VCaP (cell line): Measurements from ENCODE around the gene NME4.
A peak's percentile ranks its signal among the peaks of the same experiment; 100 is the strongest.

Experiments
- H3K27ac ChIP-seq: fragments of 450-650 bp; 2 replicates; pipeline ENCODE4 v1.5.1; 2017
- TF ChIP-seq, protein P1 (sequence below): fragments of 450-650 bp; conservative IDR thresholded peaks from 2 replicates; pipeline ENCODE4 v1.5.1; 2017; ENCODE audit warnings: mild to moderate bottlenecking, moderate library complexity

Gene NME4

DNA sequence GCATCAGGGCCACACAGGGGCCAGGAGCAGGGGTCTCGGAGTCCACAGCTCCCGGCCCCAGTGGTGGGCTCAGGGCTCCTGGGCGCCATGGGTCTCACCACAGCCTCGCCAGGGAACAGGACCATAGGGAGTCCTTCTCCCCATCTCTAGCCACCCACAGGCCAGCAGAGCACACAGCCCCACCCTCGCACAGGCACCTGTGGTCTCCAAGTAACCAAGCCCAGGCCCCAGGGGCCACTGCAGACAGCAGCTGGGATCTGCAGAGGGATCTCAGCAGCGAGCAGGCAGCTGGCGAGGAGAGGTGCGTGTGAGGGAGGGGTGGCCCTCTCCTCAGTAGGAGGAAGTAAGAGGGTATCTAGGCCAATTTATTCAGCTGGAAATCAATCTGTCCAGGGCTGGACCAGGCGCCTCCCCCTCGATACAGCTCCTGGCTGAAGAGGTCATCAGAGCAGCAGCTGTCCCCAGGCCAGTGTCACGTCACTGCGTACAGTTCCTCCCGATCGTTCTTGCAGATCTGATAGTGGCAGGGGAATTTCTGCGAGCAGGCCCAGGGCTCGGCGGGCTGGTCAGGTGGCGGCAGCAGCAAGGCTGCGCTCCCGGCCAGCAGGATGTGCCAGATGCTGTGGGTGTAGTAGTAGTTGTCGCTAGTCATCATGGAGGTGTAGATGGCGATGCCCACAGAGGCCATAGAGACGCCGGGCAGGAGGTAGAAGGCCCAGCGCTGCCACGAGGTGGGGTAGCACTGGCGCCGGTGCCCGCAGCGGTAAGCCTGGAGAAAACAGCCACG, 25.3 kb upstream of the NME4 start:
- peak overlapping the region; percentile 61; the same call in 1 of the 2 replicates for H3K27ac ChIP-seq
- TF ChIP-seq, protein P1, sequence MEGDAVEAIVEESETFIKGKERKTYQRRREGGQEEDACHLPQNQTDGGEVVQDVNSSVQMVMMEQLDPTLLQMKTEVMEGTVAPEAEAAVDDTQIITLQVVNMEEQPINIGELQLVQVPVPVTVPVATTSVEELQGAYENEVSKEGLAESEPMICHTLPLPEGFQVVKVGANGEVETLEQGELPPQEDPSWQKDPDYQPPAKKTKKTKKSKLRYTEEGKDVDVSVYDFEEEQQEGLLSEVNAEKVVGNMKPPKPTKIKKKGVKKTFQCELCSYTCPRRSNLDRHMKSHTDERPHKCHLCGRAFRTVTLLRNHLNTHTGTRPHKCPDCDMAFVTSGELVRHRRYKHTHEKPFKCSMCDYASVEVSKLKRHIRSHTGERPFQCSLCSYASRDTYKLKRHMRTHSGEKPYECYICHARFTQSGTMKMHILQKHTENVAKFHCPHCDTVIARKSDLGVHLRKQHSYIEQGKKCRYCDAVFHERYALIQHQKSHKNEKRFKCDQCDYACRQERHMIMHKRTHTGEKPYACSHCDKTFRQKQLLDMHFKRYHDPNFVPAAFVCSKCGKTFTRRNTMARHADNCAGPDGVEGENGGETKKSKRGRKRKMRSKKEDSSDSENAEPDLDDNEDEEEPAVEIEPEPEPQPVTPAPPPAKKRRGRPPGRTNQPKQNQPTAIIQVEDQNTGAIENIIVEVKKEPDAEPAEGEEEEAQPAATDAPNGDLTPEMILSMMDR, result no peak

DNA sequence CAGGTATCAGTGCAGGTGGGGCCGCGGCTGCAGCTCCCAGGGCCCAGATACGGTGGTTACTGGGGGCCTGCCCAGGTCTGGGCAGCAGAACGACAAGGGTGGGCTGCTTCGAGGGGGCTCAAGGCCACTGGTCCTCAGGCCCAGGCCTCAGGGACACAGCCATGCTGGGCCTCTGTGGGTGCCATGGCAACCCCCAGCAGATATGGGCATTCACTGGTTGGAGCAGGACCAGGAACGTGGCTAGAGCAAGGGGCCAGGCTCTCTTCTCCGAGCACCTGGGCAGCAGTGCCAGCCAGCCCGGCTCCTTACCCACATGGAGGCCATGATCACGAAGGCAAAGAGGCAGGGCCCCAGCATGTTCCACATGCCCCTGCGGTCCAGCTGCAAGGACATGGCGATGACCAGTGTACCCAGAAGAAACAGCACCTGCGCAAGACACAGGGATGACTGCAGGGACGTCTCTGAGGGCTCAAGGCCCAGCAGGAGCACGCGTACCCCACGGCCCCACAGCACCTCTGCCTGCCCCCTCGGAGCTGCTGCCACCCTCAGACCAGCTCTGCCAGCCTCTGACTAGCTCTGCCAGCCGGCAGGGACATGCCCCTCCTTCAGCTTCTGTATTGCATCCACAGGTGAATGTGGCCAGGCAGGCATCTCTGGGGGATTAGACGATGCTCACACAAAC, 24.6 kb upstream of the NME4 start:
- no peak overlapping the region for H3K27ac ChIP-seq
- TF ChIP-seq, protein P1, result no peak

DNA sequence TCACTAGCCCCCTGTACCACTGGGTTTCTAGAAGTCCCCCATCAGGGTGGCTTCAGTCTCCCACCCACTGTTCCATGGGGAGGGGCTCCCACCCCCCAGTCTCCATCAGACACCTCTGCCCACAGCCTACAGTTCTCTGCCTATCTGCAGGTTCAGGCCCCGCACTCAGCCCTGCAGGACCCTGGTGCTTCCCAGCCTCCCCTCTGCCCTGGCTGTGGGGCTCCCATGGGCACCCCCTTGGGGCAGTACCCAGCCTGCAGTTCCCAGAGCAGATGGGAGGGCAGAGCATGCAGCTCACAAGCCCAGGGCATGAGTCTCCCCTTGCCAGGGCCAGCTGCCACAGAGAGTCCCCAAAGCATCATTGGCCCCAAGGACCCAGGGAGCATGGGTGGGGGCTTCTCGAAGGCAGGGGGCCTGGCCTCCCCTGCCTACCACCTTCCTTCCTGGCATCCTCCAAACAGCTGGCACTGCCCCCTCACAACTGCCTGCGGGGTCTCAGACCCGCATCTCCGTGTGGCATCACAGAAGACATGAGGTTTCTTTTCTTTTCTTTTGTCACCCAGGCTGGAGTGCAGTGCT, 23.9 kb upstream of the NME4 start:
- no peak overlapping the region for H3K27ac ChIP-seq
- TF ChIP-seq, protein P1, result no peak

DNA sequence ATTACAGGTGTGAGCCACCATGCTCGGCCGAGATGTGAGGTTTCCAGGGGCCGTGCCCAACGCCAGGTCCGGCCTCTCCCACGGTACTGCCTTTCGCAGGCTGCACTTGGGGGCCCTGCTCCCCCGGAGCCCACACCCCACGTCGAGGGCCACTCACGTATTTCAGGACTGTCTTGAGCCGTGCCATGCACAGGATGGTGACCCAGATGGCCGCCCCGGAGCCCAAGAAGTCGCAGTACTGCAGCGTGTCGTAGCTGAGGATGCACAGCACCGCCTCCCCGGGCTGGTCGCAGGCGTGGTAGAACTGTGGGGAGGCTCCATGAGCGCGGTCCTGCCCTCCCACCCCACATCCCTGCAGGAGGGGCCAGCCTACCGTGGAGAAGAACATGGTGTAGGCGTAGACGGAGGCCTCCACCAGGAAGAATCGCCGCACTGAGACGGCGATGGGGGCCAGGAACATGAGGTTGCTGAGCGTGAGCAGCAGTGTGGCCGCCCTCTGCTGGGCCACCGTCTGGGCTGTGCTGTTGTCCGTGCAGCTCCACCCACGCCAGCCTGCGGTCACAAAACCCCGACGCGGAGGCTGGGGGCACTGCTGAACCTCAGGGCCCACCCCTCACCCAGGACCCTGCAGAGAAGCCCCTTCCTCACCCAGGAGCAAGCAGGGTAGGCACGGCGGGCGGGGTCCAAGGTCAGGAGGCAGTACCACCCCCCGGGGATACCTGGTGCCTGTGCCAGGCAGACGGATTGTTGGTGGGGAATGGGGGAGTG, 23.0 kb upstream of the NME4 start:
- no peak overlapping the region for H3K27ac ChIP-seq

DNA sequence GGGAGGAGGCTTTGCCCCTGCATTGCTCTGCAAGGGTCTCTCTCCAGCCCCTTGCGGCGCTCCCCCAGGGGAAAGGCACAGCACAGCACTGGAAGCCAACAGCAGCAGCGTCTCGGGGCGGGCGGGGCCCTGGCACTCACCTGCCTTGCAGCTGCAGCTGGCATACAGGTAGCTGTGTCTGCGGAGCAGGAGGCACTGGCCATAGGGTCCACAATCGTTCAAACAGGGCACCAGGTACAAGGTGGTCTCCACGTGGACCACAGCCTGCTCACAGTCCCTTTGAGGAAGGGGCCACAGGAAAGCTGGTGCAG, 22.4 kb upstream of the NME4 start:
- TF ChIP-seq, protein P1, result no peak

More for the DNA sequence above, 23.0 kb upstream of the NME4 start:
- TF ChIP-seq, protein P1, result no peak

DNA sequence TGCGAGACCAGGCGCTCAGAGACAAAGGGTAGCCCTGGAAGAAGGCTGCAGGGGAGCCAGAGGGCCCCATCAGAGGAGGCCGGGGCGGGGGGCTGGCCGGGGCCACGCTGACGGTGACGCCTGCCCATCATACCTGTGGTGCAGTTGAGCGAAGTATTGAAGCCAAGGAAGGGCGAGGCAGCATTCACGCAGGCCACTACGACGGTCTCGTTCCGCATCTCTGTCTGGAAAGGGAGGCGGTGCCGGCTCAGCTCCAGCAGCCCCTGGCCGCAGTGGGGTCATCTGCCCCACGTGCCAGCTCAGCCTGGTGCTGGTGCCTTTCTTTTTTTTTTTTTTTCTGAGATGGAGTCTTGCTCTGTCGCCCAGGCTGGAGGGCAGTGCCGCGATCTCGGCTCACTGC, 21.8 kb upstream of the NME4 start:
- TF ChIP-seq, protein P1, result no peak
- no peak overlapping the region for H3K27ac ChIP-seq

More for the DNA sequence above, 22.4 kb upstream of the NME4 start:
- H3K27ac ChIP-seq, result no peak overlapping the region
